K562 (cell line): Measurements from ENCODE around the gene HNRNPH1. TPM values are rescaled to one million over a fixed set of nuclear protein-coding genes. Genes with fewer than 3 reads are reported as not detected.

Experiments
- ATF7 ChIP-seq: fragments of 450-650 bp; IDR thresholded peaks from 2 replicates; pipeline ENCODE4 v1.7.1; 2014; ENCODE audit warnings: mild to moderate bottlenecking, moderate library complexity
- CCNT2 ChIP-seq: IDR thresholded peaks from 2 replicates; pipeline ENCODE4 v1.6.1; 2011; ENCODE audit warnings: borderline replicate concordance, low read depth, mild to moderate bottlenecking, moderate library complexity, mixed read lengths, low read length; ENCODE audit not compliant: insufficient read length; ENCODE audit errors: extremely low read depth
- HEY1 ChIP-seq: fragments of 250-450 bp; sonication (Bioruptor Pico); IDR thresholded peaks from 2 replicates; pipeline ENCODE4 v1.5.0; 2020; ENCODE audit warnings: mild to moderate bottlenecking, moderate library complexity, borderline replicate concordance
- MEF2A ChIP-seq: IDR thresholded peaks from 2 replicates; pipeline ENCODE4 v1.6.1; 2011; ENCODE audit warnings: low read depth, mild to moderate bottlenecking, low read length, moderate library complexity; ENCODE audit not compliant: control insufficient read depth
- NCOA2 ChIP-seq, 2 experiments: fragments of 450-650 bp; IDR thresholded peaks; 2 replicates each; pipeline ENCODE4 v1.6.1; 2018; ENCODE audit warnings: mild to moderate bottlenecking in 2 of 2, moderate library complexity in 1 of 2; ENCODE audit not compliant: partially characterized antibody in 2 of 2
- PML ChIP-seq: IDR thresholded peaks from 2 replicates; pipeline ENCODE4 v1.6.1; 2012; ENCODE audit warnings: low read length, inconsistent platforms
- PREB ChIP-seq: sonication (generic); formaldehyde crosslinking; IDR thresholded peaks from 2 replicates; pipeline ENCODE4 v1.8.1; 2023; ENCODE audit warnings: mild to moderate bottlenecking, missing genetic modification reagents
- RAD21 ChIP-seq, 2 experiments: fragments of 250-450 bp in 1 of 2; fragments of 450-650 bp in 1 of 2; sonication (Bioruptor Pico) in 1 of 2; formaldehyde crosslinking in 1 of 2; IDR thresholded peaks in 1 of 2; conservative IDR thresholded peaks in 1 of 2; 2 replicates each; pipeline versions ENCODE4 v1.4.0 to v1.8.0; 2020 to 2022; ENCODE audit warnings: mild to moderate bottlenecking in 2 of 2, moderate library complexity in 1 of 2
- ZNF143 ChIP-seq: sonication (generic); formaldehyde crosslinking; IDR thresholded peaks from 2 replicates; pipeline ENCODE4 v1.9.0; 2022; ENCODE audit warnings: mild to moderate bottlenecking, missing genetic modification reagents
- ZNF431 ChIP-seq: sonication (generic); formaldehyde crosslinking; IDR thresholded peaks from 2 replicates; pipeline ENCODE4 v1.8.0; 2022; ENCODE audit warnings: mild to moderate bottlenecking, missing genetic modification reagents
- ZNF589 ChIP-seq: fragments of 200-800 bp; sonication (Bioruptor generic); IDR thresholded peaks from 2 replicates; pipeline ENCODE4 v1.6.1; 2016; ENCODE audit warnings: low read depth, missing genetic modification characterization, missing compliant biosample characterization
- ZNF699 ChIP-seq: fragments of 250-450 bp; sonication (Bioruptor Pico); IDR thresholded peaks from 2 replicates; pipeline ENCODE4 v1.8.0; 2021; ENCODE audit warnings: mild to moderate bottlenecking, moderate library complexity; ENCODE audit not compliant: insufficient replicate concordance
- ZNF717 ChIP-seq: fragments of 250-450 bp; sonication (Bioruptor Pico); IDR thresholded peaks from 2 replicates; pipeline ENCODE4 v1.5.0; 2021
- polyA plus RNA-seq, 8 experiments: library from polyadenylated mRNA; depleted of rRNA in 4 of 8; stranded (reverse) in 5 of 8; unstranded in 3 of 8; fragments of >200 nt; fragmentation: Nextera tagmentation in 2 of 8; fragmentation: Illumina TruSeq in 1 of 8; extraction: Ambion mirVana in 2 of 8; extraction: Trizol in 1 of 8; gene quantifications; 2 replicates each; pipeline versions ENCODE4 v1.2.1 to v1.2.3, GENCODE V29; 2011 to 2014; ENCODE audit warnings: inconsistent platforms in 1 of 8, missing spikeins in 1 of 8
- total RNA-seq, 7 experiments: library from RNA; depleted of rRNA in 6 of 7; stranded (reverse); fragments of >200 nt in 6 of 7; fragmentation: Illumina TruSeq in 2 of 7; extraction: Trizol in 2 of 7; gene quantifications; 2 replicates each; pipeline versions ENCODE4 v1.2.1 to v1.2.3, GENCODE V29; 2011 to 2021; ENCODE audit warnings: low replicate concordance in 1 of 7
- TF ChIP-seq, protein P1 (sequence below): fragments of 250-450 bp; sonication (Bioruptor Pico); IDR thresholded peaks from 2 replicates; pipeline ENCODE4 v1.8.0; 2021; ENCODE audit warnings: mild to moderate bottlenecking, moderate library complexity
- TF ChIP-seq, protein P2 (sequence below): fragments of 450-650 bp; IDR thresholded peaks from 2 replicates; pipeline ENCODE4 v1.6.1; 2016; ENCODE audit warnings: low read depth

HNRNPH1 gene
- total and polyA plus RNA-seq, 9 of the 15 experiments (the other 6 are each of a cell fraction or from before 2014, with no cell fraction given): 103 to 656 (median 561) TPM

- TF ChIP-seq PML: no peak
- no peak for TF ChIP-seq NCOA2 (IDR thresholded peaks at IDR 0.05; ENCODE audit: partially characterized antibody in 2 of 2)
- no peak for TF ChIP-seq RAD21 (CRISPR knock-in tag; conservative IDR thresholded peaks at IDR 0.05 in 1 of 2, IDR thresholded peaks at IDR 0.05 in 1 of 2)
- peak; percentile 39 for TF ChIP-seq CCNT2
- no peak for TF ChIP-seq ZNF699 (CRISPR knock-in tag)
- peak; percentile 69; the same call in 1 of the 2 replicates for TF ChIP-seq ZNF717 (CRISPR knock-in tag)
- TF ChIP-seq PREB: peak; percentile 89; the same call in 1 of the 2 replicates
- 0 out of 2 replicates have a peak, but pooled peaks have one; percentile 10 for TF ChIP-seq ATF7
- TF ChIP-seq ZNF589 (CRISPR knock-in tag): peak; percentile 97
- TF ChIP-seq, protein P1, sequence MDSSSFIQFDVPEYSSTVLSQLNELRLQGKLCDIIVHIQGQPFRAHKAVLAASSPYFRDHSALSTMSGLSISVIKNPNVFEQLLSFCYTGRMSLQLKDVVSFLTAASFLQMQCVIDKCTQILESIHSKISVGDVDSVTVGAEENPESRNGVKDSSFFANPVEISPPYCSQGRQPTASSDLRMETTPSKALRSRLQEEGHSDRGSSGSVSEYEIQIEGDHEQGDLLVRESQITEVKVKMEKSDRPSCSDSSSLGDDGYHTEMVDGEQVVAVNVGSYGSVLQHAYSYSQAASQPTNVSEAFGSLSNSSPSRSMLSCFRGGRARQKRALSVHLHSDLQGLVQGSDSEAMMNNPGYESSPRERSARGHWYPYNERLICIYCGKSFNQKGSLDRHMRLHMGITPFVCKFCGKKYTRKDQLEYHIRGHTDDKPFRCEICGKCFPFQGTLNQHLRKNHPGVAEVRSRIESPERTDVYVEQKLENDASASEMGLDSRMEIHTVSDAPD (CRISPR knock-in tag): peak; percentile 31; the same call in 1 of the 2 replicates
- TF ChIP-seq ZNF431: 0 out of 2 replicates have a peak, but pooled peaks have one; percentile 57
- no peak for TF ChIP-seq MEF2A
- peak; percentile 35; the same call in 1 of the 2 replicates for TF ChIP-seq ZNF143 (CRISPR knock-in tag)
- TF ChIP-seq HEY1: no peak
- TF ChIP-seq, protein P2, sequence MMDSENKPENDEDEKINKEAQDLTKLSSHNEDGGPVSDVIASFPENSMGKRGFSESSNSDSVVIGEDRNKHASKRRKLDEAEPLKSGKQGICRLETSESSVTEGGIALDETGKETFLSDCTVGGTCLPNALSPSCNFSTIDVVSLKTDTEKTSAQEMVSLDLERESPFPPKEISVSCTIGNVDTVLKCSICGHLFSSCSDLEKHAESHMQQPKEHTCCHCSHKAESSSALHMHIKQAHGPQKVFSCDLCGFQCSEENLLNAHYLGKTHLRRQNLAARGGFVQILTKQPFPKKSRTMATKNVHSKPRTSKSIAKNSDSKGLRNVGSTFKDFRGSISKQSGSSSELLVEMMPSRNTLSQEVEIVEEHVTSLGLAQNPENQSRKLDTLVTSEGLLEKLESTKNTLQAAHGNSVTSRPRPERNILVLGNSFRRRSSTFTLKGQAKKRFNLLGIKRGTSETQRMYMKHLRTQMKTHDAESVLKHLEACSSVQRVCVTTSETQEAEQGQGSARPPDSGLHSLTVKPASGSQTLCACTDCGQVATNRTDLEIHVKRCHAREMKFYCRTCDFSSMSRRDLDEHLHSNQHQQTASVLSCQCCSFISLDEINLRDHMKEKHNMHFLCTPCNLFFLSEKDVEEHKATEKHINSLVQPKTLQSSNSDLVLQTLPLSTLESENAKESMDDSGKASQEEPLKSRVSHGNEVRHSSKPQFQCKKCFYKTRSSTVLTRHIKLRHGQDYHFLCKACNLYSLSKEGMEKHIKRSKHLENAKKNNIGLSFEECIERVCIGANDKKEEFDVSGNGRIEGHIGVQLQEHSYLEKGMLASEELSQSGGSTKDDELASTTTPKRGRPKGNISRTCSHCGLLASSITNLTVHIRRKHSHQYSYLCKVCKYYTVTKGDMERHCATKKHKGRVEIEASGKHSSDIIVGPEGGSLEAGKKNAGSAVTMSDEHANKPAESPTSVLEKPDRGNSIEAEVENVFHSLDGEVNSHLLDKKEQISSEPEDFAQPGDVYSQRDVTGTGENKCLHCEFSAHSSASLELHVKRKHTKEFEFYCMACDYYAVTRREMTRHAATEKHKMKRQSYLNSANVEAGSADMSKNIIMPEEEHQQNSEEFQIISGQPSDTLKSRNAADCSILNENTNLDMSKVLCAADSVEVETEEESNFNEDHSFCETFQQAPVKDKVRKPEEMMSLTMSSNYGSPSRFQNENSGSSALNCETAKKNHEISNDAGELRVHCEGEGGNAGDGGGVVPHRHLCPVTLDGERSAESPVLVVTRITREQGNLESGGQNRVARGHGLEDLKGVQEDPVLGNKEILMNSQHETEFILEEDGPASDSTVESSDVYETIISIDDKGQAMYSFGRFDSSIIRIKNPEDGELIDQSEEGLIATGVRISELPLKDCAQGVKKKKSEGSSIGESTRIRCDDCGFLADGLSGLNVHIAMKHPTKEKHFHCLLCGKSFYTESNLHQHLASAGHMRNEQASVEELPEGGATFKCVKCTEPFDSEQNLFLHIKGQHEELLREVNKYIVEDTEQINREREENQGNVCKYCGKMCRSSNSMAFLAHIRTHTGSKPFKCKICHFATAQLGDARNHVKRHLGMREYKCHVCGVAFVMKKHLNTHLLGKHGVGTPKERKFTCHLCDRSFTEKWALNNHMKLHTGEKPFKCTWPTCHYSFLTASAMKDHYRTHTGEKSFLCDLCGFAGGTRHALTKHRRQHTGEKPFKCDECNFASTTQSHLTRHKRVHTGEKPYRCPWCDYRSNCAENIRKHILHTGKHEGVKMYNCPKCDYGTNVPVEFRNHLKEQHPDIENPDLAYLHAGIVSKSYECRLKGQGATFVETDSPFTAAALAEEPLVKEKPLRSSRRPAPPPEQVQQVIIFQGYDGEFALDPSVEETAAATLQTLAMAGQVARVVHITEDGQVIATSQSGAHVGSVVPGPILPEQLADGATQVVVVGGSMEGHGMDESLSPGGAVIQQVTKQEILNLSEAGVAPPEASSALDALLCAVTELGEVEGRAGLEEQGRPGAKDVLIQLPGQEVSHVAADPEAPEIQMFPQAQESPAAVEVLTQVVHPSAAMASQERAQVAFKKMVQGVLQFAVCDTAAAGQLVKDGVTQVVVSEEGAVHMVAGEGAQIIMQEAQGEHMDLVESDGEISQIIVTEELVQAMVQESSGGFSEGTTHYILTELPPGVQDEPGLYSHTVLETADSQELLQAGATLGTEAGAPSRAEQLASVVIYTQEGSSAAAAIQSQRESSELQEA: no peak
Observed at GRCh38 chr5:179623906-179624741, 653 bp upstream of the HNRNPH1 start (continued).
